ENCODE results near the gene TNXB.
"Not testable (repeated sequence)": the region's sequence is repeated elsewhere in the genome, so short reads cannot be mapped to it uniquely, and the experiment has no call there.

TNXB gene

GRCh38 chr6:32144238-32144637 is 35.1 kb upstream of the TNXB start:
- DNase-seq (ENCODE audit: low spot score): not testable (repeated sequence)

- no peak for DNase-seq (ENCODE audit: low spot score)
These were observed 31.4 kb upstream of the TNXB start for GRCh38 chr6:32140420-32141046.

GRCh38 chr6:32139590-32139989 is 30.5 kb upstream of the TNXB start:
- DNase-seq (ENCODE audit: low spot score): no peak

GRCh38 chr6:32137454-32137853 is 28.3 kb upstream of the TNXB start:
- DNase-seq (ENCODE audit: low spot score): no peak

- DNase-seq (ENCODE audit: low spot score): no peak
These were observed 24.6 kb upstream of the TNXB start for GRCh38 chr6:32133786-32134185.

- no peak for DNase-seq (ENCODE audit: low spot score)
These were observed 23.0 kb upstream of the TNXB start for GRCh38 chr6:32132110-32132509.

- no peak for DNase-seq (ENCODE audit: low spot score)
These were observed 22.4 kb upstream of the TNXB start for GRCh38 chr6:32131439-32131948.

- DNase-seq (ENCODE audit: low spot score): no peak
These were observed 20.4 kb upstream of the TNXB start for GRCh38 chr6:32129297-32130088.

GRCh38 chr6:32128751-32129296 is 19.7 kb upstream of the TNXB start:
- DNase-seq (ENCODE audit: low spot score): no peak

- DNase-seq (ENCODE audit: low spot score): peak; percentile 92
These were observed 18.8 kb upstream of the TNXB start, which contains the start of gene ATF6B for GRCh38 chr6:32127717-32128592. Gene ATF6B, minus strand, starts transcription at chr6:32128246. Its CDS starts 39 bp downstream, at chr6:32128207.

GRCh38 chr6:32127409-32127716 is 18.2 kb upstream of the TNXB start:
- no peak for DNase-seq (ENCODE audit: low spot score)

- no peak for DNase-seq (ENCODE audit: low spot score)
These were observed 17.7 kb upstream of the TNXB start for GRCh38 chr6:32126880-32127279.

- DNase-seq (ENCODE audit: low spot score): no peak
These were observed 14.5 kb upstream of the TNXB start for GRCh38 chr6:32123681-32124080.

- DNase-seq (ENCODE audit: low spot score): no peak
These were observed 11.5 kb upstream of the TNXB start for GRCh38 chr6:32120573-32121059.

GRCh38 chr6:32118782-32119628 is 9.9 kb upstream of the TNXB start:
- peak; percentile 88 for DNase-seq (ENCODE audit: low spot score)

GRCh38 chr6:32117461-32117860 is 8.3 kb upstream of the TNXB start:
- DNase-seq (ENCODE audit: low spot score): no peak

- no peak for DNase-seq (ENCODE audit: low spot score)
These were observed 7.5 kb upstream of the TNXB start for GRCh38 chr6:32116674-32117073.

- no peak for DNase-seq (ENCODE audit: low spot score)
These were observed 6.5 kb upstream of the TNXB start for GRCh38 chr6:32115623-32116022.

- DNase-seq (ENCODE audit: low spot score): no peak
These were observed 5.7 kb upstream of the TNXB start for GRCh38 chr6:32114796-32115195.

GRCh38 chr6:32113386-32114352 is 4.5 kb upstream of the TNXB start:
- peak; percentile 84 for DNase-seq (ENCODE audit: low spot score)

Data from left forelimb (tissue), 1 donor.